ENCODE data around the gene RENBP.

RENBP gene

GRCh38 chrX:153939573-153939972 is 4.9 kb downstream of the RENBP start:
- no peak overlapping the region for H3K4me3 ChIP-seq (ENCODE audit: low read length)
- no peak for TF ChIP-seq ZNF274 (IDR thresholded peaks at IDR 0.05; ENCODE audit: low read depth, low read length)

GRCh38 chrX:153938226-153938786 is 6.1 kb downstream of the RENBP start:
- TF ChIP-seq ZNF274 (IDR thresholded peaks at IDR 0.05; ENCODE audit: low read depth, low read length) = no peak
- H3K4me3 ChIP-seq (ENCODE audit: low read length) = no peak overlapping the region

- no peak for TF ChIP-seq ZNF274 (IDR thresholded peaks at IDR 0.05; ENCODE audit: low read depth, low read length)
- no peak overlapping the region for H3K4me3 ChIP-seq (ENCODE audit: low read length)
Measured at GRCh38 chrX:153937056-153937455, 7.4 kb downstream of the RENBP start.

- no peak for TF ChIP-seq ZNF274 (IDR thresholded peaks at IDR 0.05; ENCODE audit: low read depth, low read length)
- H3K4me3 ChIP-seq (ENCODE audit: low read length) = peak overlapping the region; percentile 48; the same call in 1 of the 2 replicates
Measured at GRCh38 chrX:153935326-153935851, 9.1 kb downstream of the RENBP start.

GRCh38 chrX:153934762-153935325 is 9.6 kb downstream of the RENBP start, which contains the start of gene NAA10:
Gene NAA10, minus strand, starts transcription at chrX:153935037. Its CDS starts 133 bp downstream, at chrX:153934904.
- TF ChIP-seq ZNF274 (IDR thresholded peaks at IDR 0.05; ENCODE audit: low read depth, low read length) = no peak
- H3K4me3 ChIP-seq (ENCODE audit: low read length) = peak within 1 kb of the TSS; percentile 65

GRCh38 chrX:153934148-153934761 is 10.2 kb downstream of the RENBP start:
- H3K4me3 ChIP-seq (ENCODE audit: low read length) = peak overlapping the region; percentile 65
- TF ChIP-seq ZNF274 (IDR thresholded peaks at IDR 0.05; ENCODE audit: low read depth, low read length) = no peak

- no peak for TF ChIP-seq ZNF274 (IDR thresholded peaks at IDR 0.05; ENCODE audit: low read depth, low read length)
- H3K4me3 ChIP-seq (ENCODE audit: low read length) = peak overlapping the region; percentile 65
Measured at GRCh38 chrX:153933748-153934147, 10.7 kb downstream of the RENBP start.

- H3K4me3 ChIP-seq (ENCODE audit: low read length) = no peak overlapping the region
- TF ChIP-seq ZNF274 (IDR thresholded peaks at IDR 0.05; ENCODE audit: low read depth, low read length) = no peak
Measured at GRCh38 chrX:153932220-153932915, 12.1 kb downstream of the RENBP start.

- no peak overlapping the region for H3K4me3 ChIP-seq (ENCODE audit: low read length)
- TF ChIP-seq ZNF274 (IDR thresholded peaks at IDR 0.05; ENCODE audit: low read depth, low read length) = no peak
Measured at GRCh38 chrX:153931748-153932147, 12.7 kb downstream of the RENBP start.

GRCh38 chrX:153931151-153931550 is 13.3 kb downstream of the RENBP start:
- no peak for TF ChIP-seq ZNF274 (IDR thresholded peaks at IDR 0.05; ENCODE audit: low read depth, low read length)
- no peak overlapping the region for H3K4me3 ChIP-seq (ENCODE audit: low read length)

- TF ChIP-seq ZNF274 (IDR thresholded peaks at IDR 0.05; ENCODE audit: low read depth, low read length) = no peak
- H3K4me3 ChIP-seq (ENCODE audit: low read length) = no peak overlapping the region
Measured at GRCh38 chrX:153930011-153930910, 14.2 kb downstream of the RENBP start.

GRCh38 chrX:153929576-153929975 is 14.9 kb downstream of the RENBP start:
- no peak overlapping the region for H3K4me3 ChIP-seq (ENCODE audit: low read length)
- TF ChIP-seq ZNF274 (IDR thresholded peaks at IDR 0.05; ENCODE audit: low read depth, low read length) = no peak

- no peak for TF ChIP-seq ZNF274 (IDR thresholded peaks at IDR 0.05; ENCODE audit: low read depth, low read length)
- H3K4me3 ChIP-seq (ENCODE audit: low read length) = peak overlapping the region; percentile 45; the same call in 1 of the 2 replicates
Measured at GRCh38 chrX:153928846-153929245, 15.6 kb downstream of the RENBP start.
